IPS-NIHi7 (cell line): ENCODE measurements around the gene WRAP73.

ENCODE experiments used
- DNase-seq: peaks from one replicate; pipeline ENCODE4 v3.0.0; 2012; ENCODE audit warnings: mixed read lengths; ENCODE audit errors: extremely low spot score

The WRAP73 gene

GRCh38 chr1:3614755-3615742 is 34.9 kb downstream of the WRAP73 start:
- DNase-seq = peak; percentile 64

GRCh38 chr1:3612123-3612522 is 37.8 kb downstream of the WRAP73 start:
- DNase-seq = no peak

- peak; percentile 99 for DNase-seq
Measured at GRCh38 chr1:3611170-3612019, 38.5 kb downstream of the WRAP73 start, which contains the start of gene MEGF6. Gene MEGF6 (minus strand): TSS chr1:3611508. CDS start chr1:3611268, 240 bp downstream.

- DNase-seq = no peak
Measured at GRCh38 chr1:3610527-3611169, 39.3 kb downstream of the WRAP73 start.

GRCh38 chr1:3609769-3610526 is 40.0 kb downstream of the WRAP73 start:
- DNase-seq = no peak

GRCh38 chr1:3609016-3609768 is 40.7 kb downstream of the WRAP73 start:
- DNase-seq = no peak

GRCh38 chr1:3608154-3608553 is 41.7 kb downstream of the WRAP73 start:
- DNase-seq = no peak

GRCh38 chr1:3607703-3608065 is 42.2 kb downstream of the WRAP73 start:
- DNase-seq = no peak

- no peak for DNase-seq
Measured at GRCh38 chr1:3606779-3607702, 42.9 kb downstream of the WRAP73 start.

GRCh38 chr1:3604997-3605823 is 44.7 kb downstream of the WRAP73 start:
- DNase-seq = no peak

GRCh38 chr1:3604468-3604974 is 45.4 kb downstream of the WRAP73 start:
- no peak for DNase-seq

GRCh38 chr1:3603571-3604467 is 46.1 kb downstream of the WRAP73 start:
- DNase-seq = no peak

- no peak for DNase-seq
Measured at GRCh38 chr1:3603156-3603555, 46.7 kb downstream of the WRAP73 start.

GRCh38 chr1:3602375-3602774 is 47.5 kb downstream of the WRAP73 start:
- DNase-seq = no peak

GRCh38 chr1:3601743-3602142 is 48.2 kb downstream of the WRAP73 start:
- DNase-seq = no peak

- DNase-seq = no peak
Measured at GRCh38 chr1:3600354-3600753, 49.5 kb downstream of the WRAP73 start.

- DNase-seq = no peak
Measured at GRCh38 chr1:3599816-3600215, 50.1 kb downstream of the WRAP73 start.
